ENCODE results near the gene IGSF21.

DNA sequence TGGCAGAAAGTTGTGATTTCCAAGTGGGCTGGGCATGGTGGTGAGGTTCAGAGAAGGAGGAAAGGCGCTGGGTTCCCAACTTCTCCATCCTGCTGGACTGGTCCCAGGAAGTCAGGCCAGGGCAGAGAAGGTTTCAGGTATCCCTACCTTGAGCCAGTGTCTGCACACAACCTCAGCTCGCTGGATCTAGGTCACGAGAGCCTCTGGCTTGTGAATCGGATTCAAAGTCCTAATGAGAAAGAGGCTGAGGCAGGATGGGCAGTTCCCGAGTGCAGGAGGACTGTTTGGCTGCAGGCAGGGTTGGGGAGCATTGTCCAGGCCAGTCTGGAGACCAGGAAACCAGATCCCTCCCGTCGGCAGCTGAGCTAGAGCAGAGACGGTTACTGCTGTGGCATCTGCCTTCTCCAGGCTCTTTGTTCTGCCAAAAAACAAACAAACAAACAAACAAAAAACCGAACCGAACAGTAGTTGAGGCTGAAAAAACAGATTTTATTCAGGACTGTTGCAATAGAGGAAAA lies 19.5 kb upstream of the IGSF21 start:
- TF ChIP-seq, protein P1, sequence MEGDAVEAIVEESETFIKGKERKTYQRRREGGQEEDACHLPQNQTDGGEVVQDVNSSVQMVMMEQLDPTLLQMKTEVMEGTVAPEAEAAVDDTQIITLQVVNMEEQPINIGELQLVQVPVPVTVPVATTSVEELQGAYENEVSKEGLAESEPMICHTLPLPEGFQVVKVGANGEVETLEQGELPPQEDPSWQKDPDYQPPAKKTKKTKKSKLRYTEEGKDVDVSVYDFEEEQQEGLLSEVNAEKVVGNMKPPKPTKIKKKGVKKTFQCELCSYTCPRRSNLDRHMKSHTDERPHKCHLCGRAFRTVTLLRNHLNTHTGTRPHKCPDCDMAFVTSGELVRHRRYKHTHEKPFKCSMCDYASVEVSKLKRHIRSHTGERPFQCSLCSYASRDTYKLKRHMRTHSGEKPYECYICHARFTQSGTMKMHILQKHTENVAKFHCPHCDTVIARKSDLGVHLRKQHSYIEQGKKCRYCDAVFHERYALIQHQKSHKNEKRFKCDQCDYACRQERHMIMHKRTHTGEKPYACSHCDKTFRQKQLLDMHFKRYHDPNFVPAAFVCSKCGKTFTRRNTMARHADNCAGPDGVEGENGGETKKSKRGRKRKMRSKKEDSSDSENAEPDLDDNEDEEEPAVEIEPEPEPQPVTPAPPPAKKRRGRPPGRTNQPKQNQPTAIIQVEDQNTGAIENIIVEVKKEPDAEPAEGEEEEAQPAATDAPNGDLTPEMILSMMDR (IDR thresholded peaks at IDR 0.05), result no peak
- TF ChIP-seq POLR2A (IDR thresholded peaks at IDR 0.05), result no peak
